ENCODE data around the gene TARBP2.

TARBP2 gene

GRCh38 chr12:53495903-53496751, 5.0 kb upstream of the TARBP2 start:
- DNase-seq (ENCODE audit: low spot score) = peak; percentile 62

GRCh38 chr12:53496752-53497032, 4.4 kb upstream of the TARBP2 start:
- no peak for DNase-seq (ENCODE audit: low spot score)

- DNase-seq (ENCODE audit: low spot score) = no peak
These were observed 3.6 kb upstream of the TARBP2 start for GRCh38 chr12:53497461-53497860.

GRCh38 chr12:53498235-53498630, 2.9 kb upstream of the TARBP2 start:
- DNase-seq (ENCODE audit: low spot score) = no peak

GRCh38 chr12:53499266-53500141, 1.6 kb upstream of the TARBP2 start, which contains the start of gene MAP3K12:
MAP3K12 (minus strand) TSS chr12:53499458; CDS start chr12:53487391, 12,067 bp downstream.
- peak; percentile 65 for DNase-seq (ENCODE audit: low spot score)

- peak; percentile 61 for DNase-seq (ENCODE audit: low spot score)
These were observed 824 bp upstream of the TARBP2 start for GRCh38 chr12:53500142-53500775.

GRCh38 chr12:53501615-53502181, 615 bp downstream of the TARBP2 start:
- DNase-seq (ENCODE audit: low spot score) = no peak

- no peak for DNase-seq (ENCODE audit: low spot score)
These were observed 1.2 kb downstream of the TARBP2 start for GRCh38 chr12:53502331-53502730.

- DNase-seq (ENCODE audit: low spot score) = no peak
These were observed 2.1 kb downstream of the TARBP2 start for GRCh38 chr12:53502983-53503728.

GRCh38 chr12:53504004-53504920, 3.2 kb downstream of the TARBP2 start:
- DNase-seq (ENCODE audit: low spot score) = no peak

- DNase-seq (ENCODE audit: low spot score) = peak; percentile 79
These were observed 4.0 kb downstream of the TARBP2 start for GRCh38 chr12:53505086-53505485.

GRCh38 chr12:53505555-53506449, 4.7 kb downstream of the TARBP2 start:
- no peak for DNase-seq (ENCODE audit: low spot score)

- no peak for DNase-seq (ENCODE audit: low spot score)
These were observed 5.3 kb downstream of the TARBP2 start for GRCh38 chr12:53506450-53506785.

- no peak for DNase-seq (ENCODE audit: low spot score)
These were observed 6.0 kb downstream of the TARBP2 start, which contains the start of gene NPFF for GRCh38 chr12:53506881-53507602. NPFF (minus strand) TSS chr12:53507484; CDS start chr12:53507474, 10 bp downstream.

GRCh38 chr12:53507603-53507885, 6.5 kb downstream of the TARBP2 start:
- no peak for DNase-seq (ENCODE audit: low spot score)

GRCh38 chr12:53508534-53509170, 7.6 kb downstream of the TARBP2 start:
- DNase-seq (ENCODE audit: low spot score) = peak; percentile 86

GRCh38 chr12:53510181-53510812, 9.2 kb downstream of the TARBP2 start:
- no peak for DNase-seq (ENCODE audit: low spot score)

Measured in AG20443 (cell line).